Stimulated activated CD4-positive, alpha-beta T cell treated with anti-CD3 and anti-CD28 coated beads, TNF-alpha, amount 100 ng/mL, for 4 hours (primary cell): ENCODE data around the gene MAP2K3.

ENCODE experiments used
- DNase-seq, 3 experiments: peaks; one replicate each; pipeline ENCODE4 v3.0.0-alpha.2; 2020; ENCODE audit warnings: low read depth in 3 of 3

The MAP2K3 gene

DNA sequence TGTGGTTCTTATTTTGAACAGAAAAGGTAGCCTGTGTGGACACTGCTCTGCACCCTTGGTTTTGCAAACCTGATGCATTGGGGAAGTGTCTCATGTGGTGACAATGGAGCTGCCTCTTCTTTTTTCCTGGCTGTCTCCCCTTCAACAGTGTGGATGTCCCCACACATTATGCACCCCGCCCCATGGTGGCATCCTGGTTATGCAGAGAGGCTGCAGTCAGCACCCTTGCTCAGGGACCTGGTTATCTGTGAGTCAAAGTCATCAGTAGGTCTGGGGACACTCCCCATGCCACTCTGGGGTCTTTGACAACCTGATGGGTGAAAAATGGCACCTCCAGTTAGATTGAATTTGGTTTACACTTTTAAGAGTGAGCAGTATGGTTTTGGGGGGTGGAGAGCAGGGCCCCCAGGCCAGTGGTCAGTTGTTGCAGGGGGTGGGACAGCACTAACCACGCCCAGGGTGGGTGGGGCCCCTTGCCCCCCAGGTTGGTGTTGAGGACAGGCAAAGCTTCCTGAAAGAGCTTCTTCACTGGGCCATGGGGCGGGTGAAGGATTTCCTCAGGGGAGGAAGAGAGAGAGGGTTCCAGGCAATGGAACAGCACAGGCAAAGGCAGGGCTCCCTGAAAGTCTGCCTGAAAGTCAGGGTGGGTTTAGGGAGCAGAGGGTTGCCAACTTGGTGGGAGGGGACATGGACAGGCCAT lies 67.0 kb downstream of the MAP2K3 start:
- no peak for DNase-seq

DNA sequence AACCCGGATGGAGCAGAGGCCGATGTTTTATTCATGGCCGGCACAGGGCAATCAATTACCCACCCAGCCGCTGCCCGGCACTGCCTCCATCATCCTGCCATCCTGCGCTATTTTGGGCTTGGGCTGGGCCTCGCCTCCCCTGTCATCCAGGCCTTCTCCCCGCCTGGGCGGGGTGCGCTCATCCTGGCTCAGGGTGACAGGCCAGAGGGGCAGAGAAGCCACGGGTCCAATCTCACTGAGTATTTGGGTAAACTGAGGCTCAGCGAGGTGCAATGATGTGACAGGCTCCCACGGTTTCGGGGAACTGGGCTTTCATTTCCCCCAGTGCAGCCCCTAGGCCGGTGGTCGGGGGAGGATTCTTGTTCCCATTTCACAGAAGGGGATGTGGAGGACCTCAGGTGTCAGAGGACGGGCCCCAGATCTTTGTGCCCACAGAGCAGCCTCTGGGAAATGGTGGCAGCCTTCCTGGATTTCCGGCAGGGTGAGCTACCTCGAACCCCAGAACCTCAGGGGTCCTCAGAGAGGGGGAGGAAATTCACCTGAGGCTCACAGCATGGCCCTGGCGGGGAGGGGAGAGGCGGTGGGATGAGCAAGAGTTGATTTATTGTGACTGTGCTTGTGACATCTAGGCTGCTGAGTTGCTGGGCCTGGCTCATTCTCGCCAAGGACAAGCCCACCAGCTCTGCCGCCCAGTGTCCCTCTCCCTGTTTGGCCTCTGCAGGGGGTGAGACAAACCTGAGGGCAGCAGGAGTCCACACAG lies 67.9 kb downstream of the MAP2K3 start:
- no peak for DNase-seq

- no peak for DNase-seq
Measured at GRCh38 chr17:21352981-21353265, 68.4 kb downstream of the MAP2K3 start.

DNA sequence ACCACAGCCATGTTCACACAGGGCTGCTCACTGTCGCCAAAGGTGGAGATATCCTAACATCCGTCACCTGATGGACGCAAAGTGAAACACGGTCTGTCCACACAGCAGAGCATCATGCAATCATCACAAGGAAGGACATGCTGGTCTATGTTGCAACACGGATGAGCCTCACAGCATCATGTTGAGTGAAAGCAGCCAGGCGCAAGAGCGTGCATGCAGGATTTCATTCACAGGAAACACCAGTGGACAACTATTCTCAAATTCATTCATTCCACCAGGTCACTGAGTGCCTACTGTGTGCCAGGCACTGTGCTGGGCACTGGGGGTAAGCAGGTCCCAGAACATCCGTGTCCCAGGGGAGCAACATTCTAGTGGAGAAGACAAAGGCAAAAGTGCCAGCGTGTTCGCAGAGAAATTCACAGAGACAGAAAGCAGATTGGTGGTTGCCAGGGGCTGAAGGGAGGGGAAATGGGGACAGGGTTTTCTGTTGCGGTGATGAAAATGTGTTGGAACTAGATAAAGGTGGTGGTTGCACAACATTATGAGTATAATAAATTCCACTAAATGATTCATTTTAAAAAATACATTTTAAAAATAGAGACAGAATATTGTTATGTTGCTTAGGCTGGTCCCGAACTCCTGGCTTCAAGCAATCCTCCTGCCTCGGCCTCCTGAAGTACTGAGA lies 69.0 kb downstream of the MAP2K3 start:
- DNase-seq: no peak

DNA sequence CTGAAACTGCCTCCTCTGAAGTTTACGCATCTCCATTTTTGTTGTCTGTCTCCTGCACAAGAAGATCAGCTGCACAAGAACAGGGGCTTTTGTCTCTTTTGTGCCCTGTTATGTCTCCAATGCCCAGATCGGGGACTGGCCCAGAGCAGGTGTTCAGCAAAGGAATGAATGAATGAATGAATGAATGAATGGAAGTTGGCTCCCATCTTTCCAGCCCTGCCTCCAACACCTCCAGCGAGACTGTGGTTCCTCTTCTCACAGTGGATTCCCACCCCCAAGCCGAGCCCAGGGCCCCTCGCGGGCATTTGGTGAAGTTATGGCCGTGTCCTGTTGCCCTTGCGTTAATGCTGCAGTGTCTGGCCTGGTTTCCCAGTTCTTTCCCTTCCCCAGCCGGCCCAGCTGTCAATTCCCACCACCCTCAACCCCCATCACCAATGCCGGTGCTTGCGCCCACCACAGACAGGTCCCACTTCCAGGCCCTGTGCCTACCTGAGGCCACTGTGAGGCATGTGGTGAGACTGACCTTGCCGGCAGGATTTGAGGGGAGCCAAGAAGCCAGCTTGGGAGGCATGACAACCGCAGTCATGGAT lies 70.4 kb downstream of the MAP2K3 start:
- no peak for DNase-seq

DNA sequence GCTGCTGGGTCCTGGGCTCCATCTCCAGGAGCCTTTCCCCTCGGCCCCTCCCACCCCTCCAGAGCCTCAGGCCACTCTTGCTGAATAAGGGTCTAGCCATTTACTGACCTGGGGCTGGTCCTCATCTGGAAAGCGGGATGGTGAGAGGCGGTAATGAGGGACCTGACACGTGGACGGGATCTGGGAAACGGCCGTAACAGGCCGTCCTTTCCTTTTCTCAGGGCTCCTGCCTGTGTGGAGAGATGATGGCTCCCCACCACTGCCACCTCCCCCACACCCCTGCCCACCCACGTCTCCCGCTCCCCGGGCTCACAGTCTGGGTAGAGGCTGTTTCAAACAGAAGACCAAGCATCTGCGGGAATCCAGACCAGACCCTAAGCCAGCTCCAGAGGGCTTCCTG lies 71.1 kb downstream of the MAP2K3 start:
- DNase-seq: no peak

DNA sequence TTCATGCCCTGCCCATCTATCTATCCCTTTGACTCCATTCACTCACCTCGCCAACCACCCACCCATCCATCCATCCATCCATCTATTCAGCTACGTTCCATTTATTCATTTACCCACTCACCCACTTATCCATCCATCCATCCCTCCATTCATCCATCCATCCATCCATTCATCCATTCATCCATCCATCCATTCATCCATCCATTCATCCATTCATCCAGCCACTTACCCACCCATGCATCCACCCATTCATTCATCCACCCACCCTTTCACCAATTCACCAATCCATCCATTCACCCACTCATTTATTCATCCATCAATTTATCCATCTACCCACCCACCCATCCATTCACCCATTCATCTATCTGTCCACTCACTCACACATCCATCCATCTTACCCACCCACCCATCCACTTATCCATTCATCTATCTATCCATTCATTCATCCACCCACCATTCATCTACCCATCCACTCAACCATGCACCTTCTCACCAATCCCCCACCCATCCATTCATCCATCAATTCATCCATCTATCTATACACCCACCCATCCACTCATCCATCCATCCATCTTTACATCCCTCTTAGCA lies 72.1 kb downstream of the MAP2K3 start:
- no peak for DNase-seq

GRCh38 chr17:21357281-21357680 lies 72.8 kb downstream of the MAP2K3 start:
- DNase-seq: no peak

DNA sequence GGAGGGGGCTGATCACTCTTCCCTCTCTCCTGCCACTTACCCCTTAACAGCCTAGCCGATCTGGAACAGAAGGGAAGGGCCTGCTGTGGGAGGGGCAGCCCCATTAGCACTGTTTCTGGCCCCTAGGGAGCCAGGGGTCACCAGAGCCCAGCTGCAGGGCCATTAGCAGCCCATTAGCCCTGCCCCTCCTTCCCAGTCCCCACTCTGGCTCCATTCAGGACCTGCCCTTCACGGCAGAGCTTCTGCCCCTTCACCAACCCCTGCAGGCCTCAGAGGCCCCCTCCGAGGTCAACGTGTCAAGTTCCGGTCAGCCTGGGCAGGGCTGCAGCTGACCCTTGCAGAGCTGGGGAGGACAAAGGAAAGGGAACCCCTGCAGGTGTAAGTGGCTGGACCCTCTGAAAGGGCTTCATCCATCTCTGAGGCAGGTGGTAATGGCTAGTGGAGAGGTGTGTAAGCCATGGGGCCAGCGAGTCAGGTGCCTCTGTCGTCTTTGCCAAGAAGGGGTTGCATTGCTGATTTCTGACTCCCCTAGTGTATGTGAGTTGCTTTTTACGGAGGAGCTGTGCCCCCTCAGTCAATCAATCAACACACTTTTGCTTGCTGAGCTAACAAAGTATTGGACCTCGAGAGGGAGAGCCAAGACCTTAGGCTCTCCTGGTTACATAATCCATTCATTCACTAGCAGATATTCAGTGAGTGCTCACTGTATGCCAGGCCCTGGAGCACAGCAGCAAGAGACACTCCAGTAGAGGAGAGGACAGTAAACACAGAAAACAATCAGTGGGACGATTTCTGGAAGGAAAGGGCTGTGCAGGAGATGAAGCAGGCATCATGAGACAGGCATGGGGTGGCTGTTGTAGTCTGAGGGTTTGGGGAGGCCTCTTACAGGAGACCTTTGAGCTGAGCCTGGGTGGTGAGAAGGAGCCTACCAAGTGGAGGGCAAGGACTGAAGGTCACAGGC lies 73.5 kb downstream of the MAP2K3 start:
- no peak for DNase-seq

- no peak for DNase-seq
Measured at GRCh38 chr17:21358682-21359482, 74.4 kb downstream of the MAP2K3 start.

DNA sequence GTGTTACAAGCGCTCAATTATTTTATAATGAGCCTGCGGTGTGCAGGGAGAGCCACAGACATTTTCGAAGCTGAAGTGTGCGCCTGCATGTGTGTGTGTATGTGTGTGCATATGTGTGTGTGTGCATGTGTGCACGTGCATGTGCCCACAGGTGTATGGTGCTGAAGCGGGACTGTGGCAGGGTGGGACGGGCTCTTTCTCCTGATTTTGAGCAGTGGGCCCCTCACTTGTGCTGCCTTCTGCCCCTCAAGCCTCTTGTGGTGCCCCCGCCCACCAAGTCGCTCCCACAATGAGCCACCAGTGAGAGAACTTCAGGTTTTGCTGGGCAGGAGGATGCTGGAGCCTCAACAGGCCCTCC lies 75.0 kb downstream of the MAP2K3 start:
- DNase-seq: no peak

GRCh38 chr17:21360048-21360447 lies 75.5 kb downstream of the MAP2K3 start:
- no peak for DNase-seq

DNA sequence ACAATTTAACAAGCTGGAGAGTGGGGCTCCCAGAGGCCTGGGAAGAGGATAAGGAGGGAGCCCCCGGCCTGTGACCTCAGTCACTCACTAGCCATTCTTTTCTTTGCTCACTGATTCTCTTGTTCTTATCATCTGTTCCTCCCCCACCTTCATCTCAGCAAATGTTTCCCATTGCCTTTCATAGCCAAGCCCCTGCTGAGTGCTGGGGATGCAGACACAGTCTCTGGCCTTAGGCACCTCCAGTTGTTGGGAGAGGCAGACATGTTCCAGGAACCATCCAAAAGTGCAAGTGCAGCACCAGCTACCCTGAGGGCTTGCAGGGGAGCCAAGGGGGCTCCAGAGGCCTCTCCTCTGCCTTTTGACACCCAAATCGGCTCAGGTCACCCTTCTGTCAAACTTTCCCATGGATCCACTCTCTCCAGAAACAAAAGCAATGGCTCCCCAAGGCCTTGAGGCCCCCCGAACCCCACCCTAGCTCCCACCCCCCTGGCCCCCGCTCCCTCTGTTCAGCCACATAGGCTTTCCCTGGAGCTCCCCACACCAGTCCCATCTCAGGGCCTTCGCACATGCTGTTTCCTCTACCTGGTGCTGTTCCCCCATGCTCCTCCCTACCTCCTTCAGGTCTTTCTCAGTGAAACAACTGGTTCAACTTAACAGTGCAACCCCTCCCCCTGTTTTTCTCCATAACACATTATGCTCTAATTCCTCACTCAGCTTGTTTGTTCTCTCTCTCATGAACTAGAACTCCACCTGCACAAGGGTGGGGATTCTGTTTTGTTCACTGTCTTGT lies 76.7 kb downstream of the MAP2K3 start:
- DNase-seq: no peak

DNA sequence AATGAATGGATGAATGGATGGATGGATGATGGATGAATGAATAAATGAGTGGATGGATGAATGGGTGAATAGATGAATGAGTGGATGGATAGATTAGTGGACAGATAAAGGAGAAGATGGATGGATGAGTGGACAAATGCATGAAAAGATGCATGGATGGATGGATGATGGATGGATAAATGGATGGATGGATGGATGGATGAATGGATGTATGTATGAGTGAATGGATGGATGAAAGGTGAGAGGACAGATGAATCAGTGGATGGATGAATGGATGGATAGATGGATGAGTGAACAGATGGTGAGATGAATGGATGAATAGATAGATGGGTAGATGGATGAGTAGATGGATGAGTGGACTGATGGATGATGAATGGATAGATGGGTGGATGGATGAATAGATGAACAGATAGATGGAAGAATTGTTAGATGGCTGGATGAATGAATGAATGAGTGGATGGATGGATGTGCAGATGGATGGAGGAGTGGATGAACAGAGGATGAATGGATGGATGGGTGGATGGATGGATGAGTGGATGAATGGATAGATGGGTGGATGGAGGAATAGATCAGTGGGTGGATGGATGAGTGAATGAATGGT lies 77.9 kb downstream of the MAP2K3 start:
- DNase-seq: no peak

DNA sequence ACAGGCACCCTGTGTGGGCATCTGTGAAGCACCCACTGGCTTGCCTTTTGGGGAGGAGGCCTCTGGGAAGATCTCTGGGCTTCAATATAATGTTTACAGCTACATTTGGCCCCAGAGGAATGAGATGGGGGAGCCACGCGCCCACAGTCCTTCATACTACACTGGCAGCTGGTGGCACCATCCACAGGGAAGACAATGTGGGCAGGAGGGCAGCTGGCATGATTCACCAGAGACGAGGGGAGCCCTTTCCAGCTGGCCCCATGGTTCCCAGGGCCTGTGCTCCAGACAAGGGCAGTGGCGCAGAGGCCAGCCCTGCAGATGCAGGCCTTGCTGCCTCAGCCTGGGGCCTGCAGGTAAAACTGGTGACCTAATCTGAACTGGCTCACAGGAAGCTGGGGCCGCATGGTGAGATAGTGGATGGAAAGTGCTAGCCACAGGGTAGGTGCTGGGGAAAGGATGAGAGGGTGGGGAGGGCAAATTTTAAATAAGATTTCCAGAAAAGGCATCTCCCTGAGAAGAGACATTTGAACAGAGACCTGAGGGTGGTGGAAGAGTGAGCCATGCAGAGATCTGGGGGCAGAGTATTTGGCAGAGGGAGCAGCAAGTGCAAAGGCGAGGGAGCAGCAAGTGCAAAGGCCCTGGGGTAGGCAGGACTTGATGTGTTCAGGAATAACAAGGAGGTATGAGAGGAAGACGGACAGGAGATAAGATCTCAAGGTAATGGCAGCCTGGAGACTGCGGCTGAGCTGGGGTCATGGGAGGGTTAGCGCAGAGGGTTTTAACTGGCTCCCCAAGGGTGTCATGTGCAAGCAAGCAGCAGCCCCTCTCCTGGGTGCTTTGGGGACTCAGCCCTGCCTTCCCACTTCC lies 79.5 kb downstream of the MAP2K3 start:
- no peak for DNase-seq
